GM12892 (cell line): ENCODE data around the gene METTL21C.

Experiments
- POLR2A ChIP-seq: IDR thresholded peaks from 2 replicates; pipeline ENCODE4 v1.6.1; 2011; ENCODE audit warnings: low read depth, low read length, control low read depth
- TAF1 ChIP-seq: IDR thresholded peaks from 2 replicates; pipeline ENCODE4 v1.6.1; 2011; ENCODE audit warnings: low read depth, mild to moderate bottlenecking, control low read depth, low read length, borderline replicate concordance

DNA sequence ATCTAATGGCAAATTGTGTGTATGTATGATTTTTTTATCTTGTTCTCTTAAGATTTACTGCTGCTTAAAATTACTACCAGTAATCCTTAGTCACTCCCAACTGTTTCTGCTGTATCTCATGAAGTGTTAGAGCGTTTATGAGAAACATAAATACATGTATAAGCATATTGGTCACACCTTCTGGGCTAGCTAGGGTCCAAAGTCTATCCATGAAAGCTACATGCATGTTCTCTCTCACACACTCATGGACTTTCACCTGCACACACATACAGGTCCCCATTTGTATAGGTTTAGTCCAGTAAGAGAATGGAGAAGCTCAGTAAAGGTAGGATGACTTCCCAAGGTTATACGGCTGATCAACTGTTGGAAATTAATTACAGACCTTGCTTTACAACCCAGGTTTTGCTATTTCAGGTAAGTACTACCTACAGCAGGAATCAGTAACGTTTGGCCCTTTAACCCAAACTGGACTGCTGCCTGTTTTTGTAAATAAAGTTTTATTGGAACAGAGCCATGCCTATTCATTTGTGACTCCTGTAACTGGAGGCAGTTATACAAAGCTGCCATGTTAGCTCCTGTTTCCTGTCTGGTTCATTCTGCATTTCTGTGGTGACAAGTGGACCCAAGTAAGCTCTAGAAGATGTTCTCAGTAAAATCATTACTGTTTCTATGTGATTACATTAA lies 15.3 kb downstream of the METTL21C start:
- no peak for TF ChIP-seq TAF1
- TF ChIP-seq POLR2A: no peak
